ENCODE data around the gene CCDC51. TPM values are rescaled to one million over a fixed set of nuclear protein-coding genes. Genes with fewer than 3 reads are reported as not detected.

Gene CCDC51
- total RNA-seq, 1 experiment from 2014 or later, result 11.8 TPM

- TF ChIP-seq CTCF (conservative IDR thresholded peaks at IDR 0.05; ENCODE audit: low read depth, low read length), result no peak
- TF ChIP-seq EZH2 (IDR thresholded peaks at IDR 0.05; ENCODE audit: borderline replicate concordance, low read depth, low read length, poor library complexity, severe bottlenecking), result no peak
- Histone ChIP-seq H3K27ac (ENCODE audit: low read depth, low read length, poor library complexity, severe bottlenecking) (no peak overlapping the region), H3K4me3 (ENCODE audit: low read depth, low read length, poor library complexity, severe bottlenecking) (no peak overlapping the region), H3K9me3 (ENCODE audit: low read depth, low read length, poor library complexity, severe bottlenecking) (no peaks in the 10 kb centered on the region), H3K4me1 (ENCODE audit: insufficient read depth, low read length, poor library complexity, severe bottlenecking) (no peaks in the 10 kb centered on the region), H3K36me3 (ENCODE audit: insufficient read depth, low read length, poor library complexity, severe bottlenecking) (no peaks in the 10 kb centered on the region), H3K27me3 (replicated peaks; ENCODE audit: insufficient read depth, low read depth, low read length, poor library complexity) (no peaks in the 10 kb centered on the region)
- CTCF ChIA-PET, result no interaction called here
- BruUV-seq (replicated peaks), result no TSS peak
- no peak for DNase-seq (ENCODE audit: low spot score)
- intact Hi-C loops (cut with micrococcal nuclease; ENCODE audit: unreplicated experiment), result no loop called here
- POLR2A ChIA-PET (ENCODE audit: low non-redundant PET), result no interaction called here
Measured at GRCh38 chr3:48397767-48398681, 41.9 kb downstream of the CCDC51 start.

GRCh38 chr3:48395714-48396113, 44.2 kb downstream of the CCDC51 start:
- Histone ChIP-seq H3K27ac (ENCODE audit: low read depth, low read length, poor library complexity, severe bottlenecking) (no peak overlapping the region), H3K36me3 (ENCODE audit: insufficient read depth, low read length, poor library complexity, severe bottlenecking) (no peaks in the 10 kb centered on the region), H3K4me1 (ENCODE audit: insufficient read depth, low read length, poor library complexity, severe bottlenecking) (no peaks in the 10 kb centered on the region), H3K27me3 (replicated peaks; ENCODE audit: insufficient read depth, low read depth, low read length, poor library complexity) (no peaks in the 10 kb centered on the region), H3K9me3 (ENCODE audit: low read depth, low read length, poor library complexity, severe bottlenecking) (no peaks in the 10 kb centered on the region), H3K4me3 (ENCODE audit: low read depth, low read length, poor library complexity, severe bottlenecking) (no peak overlapping the region)
- ChIA-PET CTCF (interaction anchor here (1.4 kb wide), 1 partner anchor 41 kb away, joined by 4 read pairs; no protein-coding TSS in a partner anchor), POLR2A (ENCODE audit: low non-redundant PET) (no interaction called here)
- TF ChIP-seq EZH2 (IDR thresholded peaks at IDR 0.05; ENCODE audit: borderline replicate concordance, low read depth, low read length, poor library complexity, severe bottlenecking) (no peak), CTCF (conservative IDR thresholded peaks at IDR 0.05; ENCODE audit: low read depth, low read length) (no peak)
- DNase-seq (ENCODE audit: low spot score), result no peak
- intact Hi-C loops (cut with micrococcal nuclease; ENCODE audit: unreplicated experiment), result no loop called here
- no TSS peak for BruUV-seq (replicated peaks)

GRCh38 chr3:48394391-48394790, 45.5 kb downstream of the CCDC51 start:
- no peak overlapping the region for H3K4me3 ChIP-seq (ENCODE audit: low read depth, low read length, poor library complexity, severe bottlenecking)
- H3K27ac ChIP-seq (ENCODE audit: low read depth, low read length, poor library complexity, severe bottlenecking), result no peak overlapping the region
- intact Hi-C loops (cut with micrococcal nuclease; ENCODE audit: unreplicated experiment), result no loop called here
- DNase-seq (ENCODE audit: low spot score), result no peak
- POLR2A ChIA-PET (ENCODE audit: low non-redundant PET), result no interaction called here
- TF ChIP-seq CTCF (conservative IDR thresholded peaks at IDR 0.05; ENCODE audit: low read depth, low read length) (no peak), EZH2 (IDR thresholded peaks at IDR 0.05; ENCODE audit: borderline replicate concordance, low read depth, low read length, poor library complexity, severe bottlenecking) (no peak)
- CTCF ChIA-PET, result no interaction called here
- no peaks in the 10 kb centered on the region for H3K9me3 ChIP-seq (ENCODE audit: low read depth, low read length, poor library complexity, severe bottlenecking)
- no peaks in the 10 kb centered on the region for H3K4me1 ChIP-seq (ENCODE audit: insufficient read depth, low read length, poor library complexity, severe bottlenecking)
- no peaks in the 10 kb centered on the region for H3K36me3 ChIP-seq (ENCODE audit: insufficient read depth, low read length, poor library complexity, severe bottlenecking)
- H3K27me3 ChIP-seq (replicated peaks; ENCODE audit: insufficient read depth, low read depth, low read length, poor library complexity), result no peaks in the 10 kb centered on the region
- no TSS peak for BruUV-seq (replicated peaks)
